ENCODE measurements around the gene KCNJ3. TPM values are rescaled to one million over a fixed set of nuclear protein-coding genes. Genes with fewer than 3 reads are reported as not detected.

KCNJ3 gene
- total RNA-seq, 4 donors from 2014 or later: 0.40 to 1.3 (median 0.55) TPM; not detected in 1

- H3K27me3 ChIP-seq: peaks cover 3% of the 10 kb centered on the region
- no peak overlapping the region for H3K27ac ChIP-seq
- in situ Hi-C loops (cut with MboI; ENCODE audit: low pct_ligation_motif_present in 1 of 4, low pct_unique_long_range_greater_than_20kb in 1 of 4, low sequenced_read_pairs in 3 of 4): no loop called here
- H3K9me3 ChIP-seq: no peaks in the 10 kb centered on the region
- no peak overlapping the region for H3K4me3 ChIP-seq
- H3K36me3 ChIP-seq: no peaks in the 10 kb centered on the region
- no peaks in the 10 kb centered on the region for H3K4me1 ChIP-seq
- 82 to 87% methylated on average over 4 of the region's 4 CpGs for WGBS, 2 donors (ENCODE audit: low coverage in 1 of 2)
- intact Hi-C loops (cut with DNase I; ENCODE audit: low total_unique reads): no loop called here
- no peak for DNase-seq
- TF ChIP-seq CTCF (IDR thresholded peaks at IDR 0.05): no peak
- no peak for TF ChIP-seq POLR2A (IDR thresholded peaks at IDR 0.05)
- TF ChIP-seq EP300 (IDR thresholded peaks at IDR 0.05; ENCODE audit: low read depth): no peak
- no peak for TF ChIP-seq POLR2AphosphoS5 (IDR thresholded peaks at IDR 0.05)
These were observed 6.5 kb downstream of the KCNJ3 start for GRCh38 chr2:154704991-154705390.

- in situ Hi-C loops (cut with MboI; ENCODE audit: low pct_ligation_motif_present in 1 of 4, low pct_unique_long_range_greater_than_20kb in 1 of 4, low sequenced_read_pairs in 3 of 4) (no loop called here), intact Hi-C loops (cut with DNase I; ENCODE audit: low total_unique reads) (no loop called here)
- Histone ChIP-seq H3K4me3 (no peak overlapping the region), H3K9me3 (no peaks in the 10 kb centered on the region), H3K27me3 (no peaks in the 10 kb centered on the region), H3K4me1 (peaks cover 0 to 1% (median 0%) of the 10 kb centered on the region in 4 donors), H3K36me3 (no peaks in the 10 kb centered on the region), H3K27ac (no peak overlapping the region)
- TF ChIP-seq POLR2A (IDR thresholded peaks at IDR 0.05) (no peak), CTCF (IDR thresholded peaks at IDR 0.05) (no peak), POLR2AphosphoS5 (IDR thresholded peaks at IDR 0.05) (no peak), EP300 (IDR thresholded peaks at IDR 0.05; ENCODE audit: low read depth) (no peak)
- no peak for DNase-seq
- 14 to 46% methylated on average over 1 of the region's 1 CpG for WGBS, 2 donors (ENCODE audit: low coverage in 1 of 2)
These were observed 8.2 kb downstream of the KCNJ3 start for GRCh38 chr2:154706660-154707059.

- Histone ChIP-seq H3K36me3 (no peaks in the 10 kb centered on the region), H3K4me3 (no peak overlapping the region), H3K9me3 (no peaks in the 10 kb centered on the region), H3K4me1 (peaks cover 0 to 3% (median 0%) of the 10 kb centered on the region in 4 donors), H3K27me3 (no peaks in the 10 kb centered on the region), H3K27ac (no peak overlapping the region)
- in situ Hi-C loops (cut with MboI; ENCODE audit: low pct_ligation_motif_present in 1 of 4, low pct_unique_long_range_greater_than_20kb in 1 of 4, low sequenced_read_pairs in 3 of 4): no loop called here
- WGBS, 2 donors (ENCODE audit: low coverage in 1 of 2): 72 to 73% methylated on average over 2 to 3 of the region's 3 CpGs
- intact Hi-C loops (cut with DNase I; ENCODE audit: low total_unique reads): no loop called here
- no peak for TF ChIP-seq CTCF (IDR thresholded peaks at IDR 0.05)
- TF ChIP-seq POLR2AphosphoS5 (IDR thresholded peaks at IDR 0.05): no peak
- TF ChIP-seq POLR2A (IDR thresholded peaks at IDR 0.05): no peak
- TF ChIP-seq EP300 (IDR thresholded peaks at IDR 0.05; ENCODE audit: low read depth): no peak
- no peak for DNase-seq
These were observed 9.6 kb downstream of the KCNJ3 start for GRCh38 chr2:154707994-154708575.

GRCh38 chr2:154709215-154709614 is 10.7 kb downstream of the KCNJ3 start:
- Histone ChIP-seq H3K4me1 (peaks cover 0 to 3% (median 0%) of the 10 kb centered on the region in 4 donors), H3K27me3 (no peaks in the 10 kb centered on the region), H3K36me3 (no peaks in the 10 kb centered on the region), H3K9me3 (no peaks in the 10 kb centered on the region), H3K27ac (no peak overlapping the region), H3K4me3 (no peak overlapping the region)
- no peak for DNase-seq
- no peak for TF ChIP-seq POLR2A (IDR thresholded peaks at IDR 0.05)
- no peak for TF ChIP-seq POLR2AphosphoS5 (IDR thresholded peaks at IDR 0.05)
- no peak for TF ChIP-seq EP300 (IDR thresholded peaks at IDR 0.05; ENCODE audit: low read depth)
- no peak for TF ChIP-seq CTCF (IDR thresholded peaks at IDR 0.05)
- intact Hi-C loops (cut with DNase I; ENCODE audit: low total_unique reads): no loop called here
- 72 to 75% methylated on average over 3 of the region's 3 CpGs for WGBS, 2 donors (ENCODE audit: low coverage in 1 of 2)
- in situ Hi-C loops (cut with MboI; ENCODE audit: low pct_ligation_motif_present in 1 of 4, low pct_unique_long_range_greater_than_20kb in 1 of 4, low sequenced_read_pairs in 3 of 4): no loop called here

All from transverse colon (tissue), 4 donors.